Aorta (tissue), 5 donors: ENCODE data around the gene ABCB9. TPM values are rescaled to one million over a fixed set of nuclear protein-coding genes. Genes with fewer than 3 reads are reported as not detected.

Experiments used
- ATAC-seq: fragments of 200-7000 bp; cut with Tn5 transposase; one replicate; pipeline ENCODE4 v1.9.1; 2022; ENCODE audit warnings: moderate library complexity; ENCODE audit not compliant: low FRiP score
- DNase-seq, 2 donors: peaks; one replicate each; pipeline ENCODE4 v3.0.0-alpha.2; 2020
- H3K27ac ChIP-seq, 2 donors: one replicate each; pipeline ENCODE4 v1.5.1; 2013; ENCODE audit warnings: low read length in 2 of 2, mild to moderate bottlenecking in 2 of 2, moderate library complexity in 2 of 2, control low read depth in 1 of 2, inconsistent platforms in 1 of 2, low read depth in 1 of 2
- H3K27me3 ChIP-seq, 2 donors: one replicate each; pipeline ENCODE4 v1.6.1; 2013; ENCODE audit warnings: control low read depth in 1 of 2, low read length in 1 of 2, mild to moderate bottlenecking in 1 of 2, moderate library complexity in 1 of 2; ENCODE audit not compliant: insufficient read depth in 2 of 2, control insufficient read depth in 1 of 2
- H3K36me3 ChIP-seq, 2 donors: one replicate each; pipeline ENCODE4 v1.6.1; 2013; ENCODE audit warnings: control low read depth in 1 of 2, low read length in 1 of 2, mild to moderate bottlenecking in 1 of 2; ENCODE audit not compliant: insufficient read depth in 2 of 2, control insufficient read depth in 1 of 2
- H3K4me1 ChIP-seq, 2 donors: one replicate each; pipeline ENCODE4 v1.6.1; 2013; ENCODE audit warnings: low read length in 2 of 2, control low read depth in 1 of 2, mild to moderate bottlenecking in 1 of 2, moderate library complexity in 1 of 2; ENCODE audit not compliant: insufficient read depth in 2 of 2, control insufficient read depth in 1 of 2
- H3K4me3 ChIP-seq, 2 donors: one replicate each; pipeline ENCODE4 v1.5.1; 2013; ENCODE audit warnings: low read length in 2 of 2, control low read depth in 1 of 2, mild to moderate bottlenecking in 1 of 2
- H3K9me3 ChIP-seq: one replicate; pipeline ENCODE4 v1.6.1; 2013; ENCODE audit warnings: mild to moderate bottlenecking, low read length; ENCODE audit not compliant: control insufficient read depth
- WGBS, 2 donors: extraction: QIAGEN DNeasy Blood & Tissue Kit; methylation state at CpG; one replicate each; pipeline ENCODE4 v1.1.7; 2013; 5-methylcytosine and 5-hydroxymethylcytosine counted together
- intact Hi-C, 2 donors: fragments of 100-400 bp; cut with DNase I; formaldehyde crosslinking; loops; one replicate each; pipeline versions ENCODE4 v1.14.2 to v1.15.0; 2022
- polyA plus RNA-seq, 2 donors: library from polyadenylated mRNA; stranded (reverse); fragments of 200-250 nt; gene quantifications; one replicate each; pipeline ENCODE4 v1.2.3, GENCODE V29; 2013
- total RNA-seq, 2 donors: library from RNA; stranded (reverse); fragmentation: NEBNext Ultra II Directional; extraction: Animal tissue kit (Norgen Biotek cat#: 25700); gene quantifications; one replicate each; pipeline ENCODE4 v1.2.1, GENCODE V29; 2021
- donor health status: healthy with polysubstance abuse.
- donor health status: Bipolar disorder and iron deficiency.
- donor health status: DM: no; HTN: no; CAD: no.
- donor health status: DM: no; HTN: no; CAD: no.
- donor health status: DM: yes; HTN: yes; CAD: no.

Gene ABCB9
- total and polyA plus RNA-seq, 4 donors = 1.1 to 13.0 (median 6.2) TPM

- WGBS, 2 donors = 17 to 21% methylated on average over 34 of the region's 34 CpGs
- Histone ChIP-seq H3K4me1 (peaks cover 0 to 4% of the 10 kb centered on the region in 2 donors), H3K9me3 (no peaks in the 10 kb centered on the region), H3K27me3 (no peaks in the 10 kb centered on the region), H3K27ac (peak overlapping the region in 1 of 2 donors; percentile 60), H3K36me3 (no peaks in the 10 kb centered on the region), H3K4me3 (no peak overlapping the region)
- no peak for ATAC-seq
- intact Hi-C loops = no loop called here
- peak in 1 of 2 donors; percentile 73 for DNase-seq
Observed at GRCh38 chr12:122984612-122985337, 18.5 kb upstream of the ABCB9 start.

DNA sequence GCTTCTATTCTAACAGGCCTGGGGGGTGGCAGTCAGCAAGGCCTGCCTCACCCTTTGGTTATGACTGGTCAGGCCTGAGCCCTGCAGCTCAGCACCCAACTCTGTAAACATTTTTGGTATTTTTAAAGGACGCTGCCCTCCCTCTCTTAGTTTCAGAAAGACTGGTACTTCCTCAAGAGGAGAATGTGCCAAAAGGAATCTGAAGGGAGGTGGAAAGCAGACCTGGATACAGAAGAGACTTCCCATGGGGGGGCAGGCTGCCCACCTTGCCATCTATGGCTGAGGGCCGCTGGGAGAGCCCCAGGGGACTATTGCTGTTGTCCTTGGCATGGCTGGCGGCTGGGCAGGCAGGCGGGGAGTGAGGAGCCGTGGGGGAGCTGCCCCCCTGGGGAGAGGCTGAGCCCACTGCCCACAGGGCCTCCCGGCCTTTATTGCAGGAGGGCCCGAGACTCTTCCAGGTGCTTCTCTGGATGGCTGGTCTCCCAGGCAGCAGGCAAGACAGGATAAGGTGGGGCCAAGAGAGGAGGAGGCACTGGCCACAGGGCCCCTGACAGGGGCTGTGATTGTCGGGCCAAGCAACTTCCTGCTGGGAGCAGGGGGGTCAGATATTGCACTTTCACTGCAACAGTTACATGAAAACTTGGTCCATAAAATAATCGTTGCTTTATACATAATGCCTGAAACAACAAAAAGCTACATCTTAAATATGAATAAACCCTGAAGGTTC, 17.7 kb upstream of the ABCB9 start:
- WGBS, 2 donors = 2% methylated on average over 9 of the region's 9 CpGs
- intact Hi-C loops = no loop called here
- H3K36me3 ChIP-seq = no peaks in the 10 kb centered on the region
- peak overlapping the region in 1 of 2 donors; percentile 72 for H3K27ac ChIP-seq
- H3K4me1 ChIP-seq = peaks cover 0 to 4% of the 10 kb centered on the region in 2 donors
- ATAC-seq (peak; percentile 28), DNase-seq (no peak)
- H3K4me3 ChIP-seq = no peak overlapping the region
- H3K9me3 ChIP-seq = no peaks in the 10 kb centered on the region
- no peaks in the 10 kb centered on the region for H3K27me3 ChIP-seq

DNA sequence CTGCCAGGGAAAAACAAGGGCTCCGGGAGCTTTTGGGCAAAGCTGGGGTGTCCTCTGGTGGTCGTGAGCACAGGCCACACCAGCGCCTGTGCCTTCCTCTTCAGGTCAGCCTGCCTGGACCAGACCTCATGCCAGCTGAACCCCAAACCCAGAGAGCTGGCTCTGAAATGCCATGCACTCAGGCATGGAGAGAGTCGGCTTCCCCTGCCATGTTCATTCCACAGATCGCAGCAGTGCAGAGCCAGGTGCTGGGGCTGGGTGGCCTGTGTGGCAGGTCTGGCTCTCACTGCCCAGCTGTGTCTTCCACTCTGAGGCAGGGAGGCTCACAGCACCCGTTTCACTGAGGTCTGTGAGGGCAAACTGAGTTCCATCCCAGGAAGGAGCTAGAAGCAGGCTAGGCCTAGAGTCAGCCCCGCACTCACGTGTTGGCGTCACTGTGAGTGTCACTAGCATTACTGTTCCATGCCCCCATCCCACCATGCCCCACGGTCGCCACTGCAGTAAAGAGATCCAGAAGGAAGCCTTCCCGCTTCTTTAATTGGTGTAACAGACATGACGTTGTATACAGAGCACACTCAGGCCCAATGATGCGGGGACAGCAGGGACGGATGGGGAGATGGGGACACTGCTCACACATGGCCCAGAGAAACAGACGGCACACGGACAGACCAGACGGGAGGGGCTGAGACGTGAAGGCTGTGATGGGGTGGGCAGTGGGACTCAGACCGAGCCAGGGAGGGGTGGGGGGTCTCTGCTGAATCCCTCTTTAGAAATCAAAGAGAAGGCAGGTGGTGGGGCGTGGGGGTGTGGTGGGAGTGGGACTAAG, 16.9 kb upstream of the ABCB9 start:
- no peak overlapping the region for H3K4me3 ChIP-seq
- intact Hi-C loops = no loop called here
- H3K36me3 ChIP-seq = no peaks in the 10 kb centered on the region
- peaks cover 0 to 4% of the 10 kb centered on the region in 2 donors for H3K4me1 ChIP-seq
- ATAC-seq = no peak
- no peak for DNase-seq
- no peaks in the 10 kb centered on the region for H3K9me3 ChIP-seq
- H3K27me3 ChIP-seq = no peaks in the 10 kb centered on the region
- WGBS, 2 donors = 49 to 51% methylated on average over 21 of the region's 21 CpGs
- peak overlapping the region in 1 of 2 donors; percentile 72 for H3K27ac ChIP-seq

DNA sequence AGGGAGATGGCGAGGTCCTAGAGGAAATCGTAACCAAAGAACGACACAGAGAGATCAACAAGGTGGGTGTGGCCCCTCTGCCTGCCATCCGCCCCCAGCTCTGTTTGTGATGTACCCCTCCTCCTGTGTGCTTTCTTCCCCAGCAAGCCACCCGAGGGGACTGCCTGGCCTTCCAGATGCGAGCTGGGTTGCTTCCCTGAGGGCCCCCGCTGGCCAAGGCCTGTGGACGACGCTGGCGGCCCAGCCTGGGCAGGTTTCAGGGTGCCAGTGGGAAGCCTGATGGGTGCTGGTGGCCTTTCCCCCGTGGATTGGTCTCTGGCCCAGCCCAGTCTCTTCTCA, 16.2 kb upstream of the ABCB9 start:
- no peak for DNase-seq
- 73 to 75% methylated on average over 10 to 11 of the region's 11 CpGs for WGBS, 2 donors
- Histone ChIP-seq H3K9me3 (no peaks in the 10 kb centered on the region), H3K4me3 (no peak overlapping the region), H3K36me3 (no peaks in the 10 kb centered on the region), H3K4me1 (peaks cover 0 to 4% of the 10 kb centered on the region in 2 donors), H3K27ac (peak overlapping the region in 1 of 2 donors; percentile 33), H3K27me3 (no peaks in the 10 kb centered on the region)
- intact Hi-C loops = no loop called here
- no peak for ATAC-seq

- Histone ChIP-seq H3K4me3 (peak overlapping the region in 1 of 2 donors; percentile 80), H3K27ac (no peak overlapping the region), H3K36me3 (no peaks in the 10 kb centered on the region), H3K4me1 (peaks cover 0 to 4% of the 10 kb centered on the region in 2 donors), H3K27me3 (no peaks in the 10 kb centered on the region), H3K9me3 (no peaks in the 10 kb centered on the region)
- WGBS, 2 donors = 68 to 72% methylated on average over 25 of the region's 25 CpGs
- no peak for DNase-seq
- no peak for ATAC-seq
- intact Hi-C loops = no loop called here
Observed at GRCh38 chr12:122981587-122982476, 15.6 kb upstream of the ABCB9 start.

DNA sequence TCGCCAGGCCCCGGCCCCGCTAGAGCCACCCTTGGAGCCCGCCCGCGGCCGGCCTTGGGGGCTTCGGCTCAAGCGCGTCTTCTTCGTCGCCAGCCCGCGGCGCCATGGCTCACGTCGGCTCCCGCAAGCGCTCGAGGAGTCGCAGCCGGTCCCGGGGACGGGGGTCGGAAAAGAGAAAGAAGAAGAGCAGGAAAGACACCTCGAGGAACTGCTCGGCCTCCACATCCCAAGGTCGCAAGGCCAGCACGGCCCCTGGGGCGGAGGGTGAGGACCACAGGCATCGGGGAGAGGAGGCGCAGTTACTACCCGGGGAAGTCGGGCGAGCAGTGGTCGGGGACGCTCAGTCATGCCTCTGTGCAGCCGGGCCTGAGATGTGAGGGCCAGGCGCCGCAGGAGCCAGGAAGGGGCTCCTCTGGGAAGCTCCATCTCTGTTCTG, 14.8 kb upstream of the ABCB9 start:
- 0 to 1% methylated on average over 40 of the region's 40 CpGs for WGBS, 2 donors
- Histone ChIP-seq H3K9me3 (no peaks in the 10 kb centered on the region), H3K27ac (peak overlapping the region; percentile 14 to 68), H3K4me1 (peaks cover 0 to 4% of the 10 kb centered on the region in 2 donors), H3K36me3 (no peaks in the 10 kb centered on the region), H3K4me3 (peak overlapping the region; percentile 80 to 92), H3K27me3 (no peaks in the 10 kb centered on the region)
- DNase-seq (no peak), ATAC-seq (no peak)
- intact Hi-C loops = no loop called here

DNA sequence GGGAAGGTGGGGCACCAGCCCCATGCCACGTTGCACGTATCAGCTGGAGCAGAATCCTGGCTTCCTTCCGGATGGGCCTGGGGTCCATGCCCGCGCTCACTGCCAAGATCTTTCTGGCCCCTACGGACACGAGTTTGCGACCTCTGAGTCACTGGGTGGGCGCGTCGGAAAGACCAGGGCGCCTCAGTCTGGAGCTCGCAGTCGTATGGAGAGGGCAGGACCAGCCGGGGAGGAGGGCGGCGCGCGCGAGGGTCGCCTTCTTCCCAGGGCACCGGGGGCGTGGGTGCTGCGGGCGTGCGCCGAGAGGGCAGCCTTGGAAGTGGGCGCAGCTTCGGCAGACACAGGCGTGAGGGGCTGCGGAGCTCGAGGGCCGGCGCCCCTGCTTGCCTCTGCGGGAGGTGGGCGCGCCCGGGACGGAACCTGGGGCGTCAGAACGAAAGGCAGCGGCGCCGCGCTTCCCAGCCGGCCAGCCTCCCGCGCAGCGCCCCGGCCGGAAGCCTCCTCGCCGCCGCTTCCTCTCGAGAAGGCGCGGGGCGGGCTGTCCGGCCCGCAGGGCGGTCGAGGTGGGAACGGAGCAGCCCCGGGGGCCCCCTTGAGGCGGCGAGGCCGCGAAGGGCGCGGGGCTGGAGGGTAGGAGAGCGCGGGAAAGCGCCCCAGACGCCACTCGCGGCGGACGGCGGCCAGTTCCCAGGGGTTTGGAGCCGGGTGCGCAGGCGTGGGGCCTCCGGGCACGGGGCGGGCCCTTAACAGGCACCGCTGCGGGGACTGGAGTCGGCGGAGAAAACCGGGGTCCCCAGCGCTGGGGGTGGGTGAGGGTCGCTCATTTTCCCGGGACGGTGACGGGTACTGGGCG, 14.1 kb upstream of the ABCB9 start, which contains the start of gene ARL6IP4:
Gene ARL6IP4 (plus strand): TSS at position 499 of the 853 bp plus-strand sequence. CDS start 459 bp downstream, outside the sequence.
- H3K4me3 ChIP-seq = peak within 1 kb of the TSS; percentile 80 to 92
- H3K36me3 ChIP-seq = no peaks in the 10 kb centered on the region
- intact Hi-C loops = no loop called here
- ATAC-seq = peak; percentile 76
- no peaks in the 10 kb centered on the region for H3K27me3 ChIP-seq
- H3K9me3 ChIP-seq = no peaks in the 10 kb centered on the region
- peaks cover 0 to 4% of the 10 kb centered on the region in 2 donors for H3K4me1 ChIP-seq
- H3K27ac ChIP-seq = peak within 1 kb of the TSS; percentile 14 to 68
- peak; percentile 82 to 89 for DNase-seq
- 0 to 1% methylated on average over 74 to 96 of the region's 96 CpGs for WGBS, 2 donors
